HG03135 (cell line): Measurements from ENCODE around the gene ARHGEF19.
"Not testable (repeated sequence)": the region's sequence is repeated elsewhere in the genome, so short reads cannot be mapped to it uniquely, and the experiment has no call there.

Source experiments
- ATAC-seq: cut with Tn5 transposase; IDR thresholded peaks from one replicate; pipeline ENCODE4 v1.9.1; 2021; ENCODE audit warnings: mild to moderate bottlenecking, moderate library complexity; ENCODE audit not compliant: unreplicated experiment

The ARHGEF19 gene

DNA sequence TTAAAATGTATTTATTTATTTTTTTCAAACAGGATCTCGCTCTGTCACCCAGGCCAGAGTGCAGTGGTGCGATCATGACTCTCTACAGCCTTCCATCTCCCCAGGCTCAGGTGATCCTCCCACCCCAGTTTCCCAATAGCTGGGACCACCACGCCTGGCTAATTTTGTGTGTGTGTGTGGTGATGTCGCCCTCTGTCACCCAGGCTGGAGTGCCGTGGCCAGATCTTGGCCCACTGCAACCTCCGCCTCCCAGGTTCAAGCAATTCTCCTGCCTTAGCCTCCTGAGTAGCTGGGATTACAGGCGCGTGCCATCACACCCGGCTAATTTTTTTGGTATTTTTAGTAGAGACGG, 44.3 kb downstream of the ARHGEF19 start:
- not testable (repeated sequence) for ATAC-seq

DNA sequence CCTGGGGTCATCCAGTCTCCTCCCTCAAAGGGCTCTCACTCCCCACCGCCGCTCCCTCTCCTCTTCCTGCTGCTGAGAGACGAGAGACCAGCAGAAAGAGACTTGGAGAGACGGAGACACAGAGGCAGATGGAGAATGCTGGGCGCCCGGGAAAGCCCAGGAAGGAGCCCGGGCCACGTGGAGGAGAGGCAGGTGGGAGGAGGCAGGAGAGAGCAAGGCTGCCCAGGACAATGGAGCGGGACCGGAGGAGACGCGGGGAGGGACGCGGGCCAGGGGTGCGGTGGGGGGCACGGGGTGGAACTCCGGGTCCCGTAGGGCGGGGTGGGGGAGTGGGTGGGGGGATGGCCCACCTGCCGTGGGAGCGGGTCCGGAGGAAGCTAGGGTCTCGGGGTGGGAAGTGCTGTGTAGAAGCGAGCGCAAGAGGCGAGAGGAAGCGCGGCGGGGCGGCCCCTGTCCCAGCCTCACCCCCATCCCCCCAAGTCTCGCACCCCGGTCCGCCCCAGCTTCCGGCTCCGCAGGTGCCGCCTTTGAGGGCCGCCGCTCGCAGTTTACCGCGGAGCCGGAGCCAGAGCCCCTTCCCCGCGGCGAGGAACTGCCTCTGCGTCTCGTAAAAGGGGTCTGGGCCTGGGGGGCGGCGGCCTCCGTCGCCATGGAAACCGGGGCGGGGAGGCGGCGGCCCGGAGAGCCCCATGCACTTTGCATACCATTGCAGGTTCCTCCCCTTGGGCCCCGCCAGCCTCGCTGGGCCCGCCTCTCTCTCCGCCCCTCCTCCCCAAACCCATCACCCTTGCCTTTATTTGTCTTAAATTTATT, 44.9 kb downstream of the ARHGEF19 start:
- ATAC-seq, result no peak

DNA sequence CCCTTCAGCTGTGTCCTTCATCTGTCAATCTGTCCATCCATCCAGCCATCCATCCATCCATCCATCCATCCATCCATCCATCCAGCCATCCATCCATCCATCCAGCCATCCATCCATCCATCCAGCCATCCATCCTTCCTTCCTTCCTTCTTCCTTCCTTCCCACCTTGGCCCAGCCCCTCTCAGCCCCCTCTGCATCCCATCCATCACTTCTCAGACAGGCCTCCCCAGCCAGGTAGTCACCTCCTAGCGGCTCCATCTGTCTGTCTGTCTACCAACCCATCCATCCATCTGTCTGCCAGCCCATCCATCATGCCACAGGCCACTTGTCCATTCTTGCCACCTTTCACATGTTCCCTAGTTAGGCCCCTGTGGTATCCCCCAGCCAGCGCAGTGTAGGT, 46.3 kb downstream of the ARHGEF19 start:
- no peak for ATAC-seq

DNA sequence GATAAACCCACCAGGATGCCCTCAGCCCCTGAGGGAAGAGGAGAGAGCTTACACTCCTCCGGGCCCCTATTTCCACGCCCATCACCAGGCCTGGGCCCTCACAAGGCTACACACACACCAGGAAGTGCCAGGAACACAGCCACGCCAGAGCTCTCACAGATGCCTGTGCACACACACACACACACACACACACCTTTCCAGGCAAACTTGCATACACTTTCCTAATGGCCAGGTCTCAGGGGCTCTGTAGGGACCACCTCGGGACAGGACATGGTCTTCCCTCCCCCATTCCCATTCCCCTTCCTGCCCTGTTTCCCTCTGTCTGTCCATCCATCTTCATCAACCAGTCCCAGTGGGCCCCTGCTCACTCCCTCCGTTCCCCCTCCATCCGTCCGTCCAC, 46.9 kb downstream of the ARHGEF19 start:
- no peak for ATAC-seq

DNA sequence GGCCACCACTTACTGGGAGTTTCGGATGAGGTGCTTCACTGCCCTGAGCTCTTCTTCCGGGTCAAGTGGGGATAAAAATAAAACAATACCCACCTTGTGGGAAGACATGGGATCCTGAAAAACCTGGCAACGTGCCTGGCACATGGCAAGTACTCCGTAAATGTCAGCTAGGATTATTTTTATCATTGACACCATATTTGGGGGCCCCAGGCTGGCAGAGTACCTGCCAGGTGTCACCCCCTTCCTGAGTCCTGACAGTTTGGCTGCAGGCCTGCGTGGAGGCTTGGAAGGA, 47.4 kb downstream of the ARHGEF19 start:
- no peak for ATAC-seq

DNA sequence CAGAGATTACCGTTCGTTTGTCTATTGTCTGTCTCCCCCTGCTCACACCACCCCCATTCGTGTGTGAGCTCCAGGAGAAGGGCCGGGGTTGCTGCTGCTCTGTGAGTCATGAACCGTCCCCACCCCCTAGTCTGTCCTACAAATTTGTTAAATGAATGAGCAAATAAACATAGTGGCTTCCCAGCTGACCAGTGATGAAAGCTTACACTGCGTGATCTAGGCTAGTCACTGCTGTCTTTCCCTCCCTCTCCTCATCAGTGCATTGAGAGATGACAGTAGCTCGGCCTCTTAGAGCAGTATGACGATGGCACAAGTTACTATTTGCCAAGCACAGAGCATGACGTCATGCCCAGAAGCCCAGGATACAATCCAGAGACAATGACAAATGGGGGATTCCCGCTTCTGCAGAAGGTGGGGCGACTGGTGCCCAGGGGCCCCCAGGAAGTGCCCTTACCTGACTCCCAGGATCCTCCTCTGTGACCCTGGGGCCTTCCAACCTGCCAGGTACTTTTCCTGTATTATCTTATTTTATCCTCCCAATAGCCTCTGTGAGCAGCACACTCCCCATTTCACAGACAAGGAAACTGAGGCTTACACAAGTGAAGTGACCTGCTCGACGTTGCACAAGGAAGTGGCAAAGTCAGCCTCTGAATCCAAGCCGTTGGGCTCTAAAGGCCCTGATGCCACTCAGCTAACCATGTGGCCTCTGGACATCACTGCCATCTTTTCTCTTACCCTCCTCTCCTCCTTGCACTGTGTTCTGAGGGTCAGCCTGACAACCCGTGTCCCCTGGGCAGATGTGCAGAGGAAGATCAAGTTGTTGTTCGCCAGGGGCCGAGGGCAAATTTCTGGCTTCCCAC, 48.0 kb downstream of the ARHGEF19 start:
- ATAC-seq, result no peak

DNA sequence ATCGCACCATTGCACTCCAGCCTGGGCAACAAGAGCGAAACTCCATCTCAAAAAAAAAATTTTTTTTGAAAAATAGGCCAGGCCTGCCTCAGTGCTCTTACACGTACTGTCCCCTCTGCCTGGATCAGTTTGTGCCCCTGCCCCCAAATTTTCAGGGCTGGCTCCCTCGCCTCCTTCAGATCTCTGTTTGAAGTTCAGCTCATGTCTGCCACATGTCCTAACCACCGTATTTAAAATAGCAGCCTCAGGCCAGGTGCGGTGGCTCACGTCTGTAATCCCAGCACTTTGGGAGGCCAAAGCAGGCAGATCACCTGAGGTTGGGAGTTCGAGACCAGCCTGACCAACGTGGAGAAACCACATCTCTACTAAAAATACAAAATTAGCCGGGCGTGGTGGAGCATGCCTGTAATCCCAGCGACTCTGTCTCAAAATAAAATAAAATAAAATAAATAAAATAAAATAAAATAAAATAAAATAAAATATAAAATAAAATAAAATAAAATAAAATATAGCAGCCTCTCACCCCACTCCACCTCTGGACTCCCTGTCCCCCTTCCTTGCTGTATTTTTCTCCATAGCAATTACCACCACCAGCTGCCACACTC, 48.7 kb downstream of the ARHGEF19 start:
- ATAC-seq, result not testable (repeated sequence)

DNA sequence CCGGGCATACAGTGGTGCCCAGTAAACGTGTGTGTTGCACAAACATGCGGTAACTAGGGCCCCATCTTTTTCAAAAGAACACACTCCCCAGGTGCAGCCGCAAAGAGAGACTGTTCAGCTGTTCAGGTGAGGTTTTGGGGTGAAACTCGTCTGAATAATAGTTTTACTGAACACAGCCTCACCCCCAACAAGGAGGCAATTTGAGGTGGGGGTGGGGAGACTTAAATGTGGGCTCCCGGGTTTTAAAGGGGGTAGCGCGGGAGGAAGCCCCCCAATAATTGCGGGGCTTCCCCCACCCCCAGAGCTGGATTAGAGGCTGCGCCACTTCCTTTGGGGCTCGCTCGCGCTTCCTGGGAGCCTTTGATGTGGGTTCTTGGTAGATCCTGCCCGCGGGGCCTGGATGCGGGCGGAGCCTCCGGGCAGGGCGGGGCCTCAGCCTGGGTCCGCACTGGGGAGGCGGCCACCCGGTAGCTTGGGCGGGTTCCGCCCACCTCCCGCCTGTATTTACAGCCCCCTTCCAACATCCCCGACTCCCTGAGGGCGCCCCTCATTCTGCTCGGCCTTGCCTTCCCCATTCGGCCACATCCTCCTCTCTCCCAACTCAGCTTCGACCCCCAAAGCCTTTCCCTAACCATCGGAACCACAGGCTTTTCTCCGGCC, 50.2 kb downstream of the ARHGEF19 start:
- no peak for ATAC-seq

DNA sequence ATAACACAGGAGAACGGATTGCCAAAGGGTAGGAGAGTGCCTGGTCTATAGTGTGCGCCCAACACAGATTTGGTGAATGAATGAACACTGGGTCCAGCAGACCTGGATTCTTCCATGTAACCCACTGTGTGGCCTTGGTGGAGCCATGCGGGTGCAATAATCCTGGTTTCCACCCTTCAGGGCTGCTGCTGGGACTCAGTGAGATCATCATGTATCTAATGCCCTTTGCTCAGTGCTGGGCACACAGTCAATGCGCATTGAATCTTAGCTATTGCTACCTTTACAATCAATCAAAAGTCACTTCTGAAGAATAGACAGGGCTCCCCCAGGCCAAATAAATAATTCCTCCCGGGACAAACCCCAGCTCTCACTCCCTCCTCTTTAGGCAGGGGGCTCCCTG, 50.7 kb downstream of the ARHGEF19 start:
- ATAC-seq, result no peak

DNA sequence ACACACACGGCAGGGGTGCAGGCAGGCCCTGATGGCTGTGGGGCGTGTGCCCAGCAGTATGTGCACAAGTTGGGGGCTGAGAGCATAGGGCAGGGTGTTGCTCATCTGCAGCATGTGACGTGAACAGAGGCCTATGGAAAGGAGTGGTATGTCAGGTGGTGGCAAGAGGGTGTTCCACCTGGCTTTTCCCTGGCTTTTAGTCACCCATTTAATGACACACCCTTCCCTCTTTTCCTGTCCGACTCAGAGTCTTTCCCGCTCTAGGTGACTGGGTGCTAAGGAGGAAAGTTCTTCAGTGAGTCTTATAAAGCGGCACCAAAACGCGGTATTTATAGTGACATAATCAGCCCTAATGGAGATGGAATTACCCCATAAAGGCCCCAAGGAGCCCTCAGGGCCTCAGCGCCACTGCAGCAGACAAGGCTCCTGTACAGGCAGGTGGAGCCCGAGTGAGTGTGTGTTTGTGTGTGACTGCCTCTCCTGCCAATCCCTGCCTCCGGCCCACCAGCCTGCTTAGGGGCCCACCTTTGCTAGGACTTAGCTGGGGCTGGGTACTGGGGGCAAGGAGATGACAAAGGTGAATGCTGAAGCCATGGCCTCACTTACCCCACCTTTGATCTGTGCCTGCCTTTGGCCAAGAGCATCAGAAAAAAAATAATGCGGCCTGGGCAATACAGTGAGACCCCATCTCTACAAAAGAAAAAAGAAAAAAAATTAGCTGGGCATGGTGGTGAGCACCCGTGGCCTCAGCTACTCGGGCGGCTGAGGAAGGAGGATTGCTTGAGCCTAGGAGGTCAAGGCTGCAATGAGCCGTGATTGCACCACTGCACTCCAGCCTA, 53.2 kb downstream of the ARHGEF19 start:
- no peak for ATAC-seq

DNA sequence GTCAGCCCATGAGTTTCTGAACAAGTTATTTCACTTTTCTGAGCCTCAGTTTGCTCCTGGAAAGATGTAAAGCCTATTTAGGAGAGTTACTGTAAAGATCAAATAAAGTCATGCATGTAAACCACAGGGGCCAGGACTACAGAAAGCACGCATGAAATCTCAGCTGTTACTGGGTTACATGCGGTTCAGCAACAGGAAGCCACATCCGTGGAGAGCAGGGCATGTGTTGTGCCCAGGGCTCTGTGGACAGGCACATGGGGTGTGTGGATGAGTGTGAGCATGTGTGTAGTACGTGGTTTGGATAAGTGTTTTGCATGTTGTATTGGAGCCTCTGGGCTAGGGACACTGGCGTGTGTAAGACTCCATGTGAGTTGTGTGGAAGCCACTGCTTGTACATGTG, 54.4 kb downstream of the ARHGEF19 start:
- ATAC-seq, result no peak

DNA sequence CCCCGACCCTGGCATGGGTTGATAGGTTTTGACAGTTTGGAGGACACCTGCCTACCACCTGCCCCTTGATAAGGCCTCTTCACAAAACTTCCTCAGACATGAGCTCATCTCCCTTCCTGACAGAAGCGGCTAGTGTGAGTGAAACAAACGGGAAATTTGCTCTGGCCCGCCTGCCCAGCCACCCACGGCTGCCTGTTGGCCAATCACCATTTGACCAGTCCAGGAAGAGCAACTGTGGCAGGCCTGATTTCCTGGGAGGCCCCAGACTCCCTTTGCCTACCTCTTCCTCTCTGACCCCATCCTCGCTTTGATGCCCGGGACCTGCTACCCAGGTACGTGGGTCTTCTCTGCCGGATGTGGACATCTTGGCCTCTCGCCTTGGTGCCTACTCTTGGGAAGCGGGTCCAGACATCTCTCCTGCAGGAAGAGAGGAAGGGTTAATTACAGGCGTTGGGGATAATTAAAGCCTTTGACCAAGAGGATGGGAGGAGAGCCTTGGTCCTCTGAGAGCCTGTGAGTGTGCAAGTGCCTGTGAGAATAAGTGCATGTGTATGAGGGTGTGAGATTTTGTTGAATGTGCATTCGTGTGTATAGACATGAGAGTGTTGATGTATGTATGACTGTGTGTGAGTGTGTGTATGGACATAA, 55.5 kb downstream of the ARHGEF19 start:
- no peak for ATAC-seq

DNA sequence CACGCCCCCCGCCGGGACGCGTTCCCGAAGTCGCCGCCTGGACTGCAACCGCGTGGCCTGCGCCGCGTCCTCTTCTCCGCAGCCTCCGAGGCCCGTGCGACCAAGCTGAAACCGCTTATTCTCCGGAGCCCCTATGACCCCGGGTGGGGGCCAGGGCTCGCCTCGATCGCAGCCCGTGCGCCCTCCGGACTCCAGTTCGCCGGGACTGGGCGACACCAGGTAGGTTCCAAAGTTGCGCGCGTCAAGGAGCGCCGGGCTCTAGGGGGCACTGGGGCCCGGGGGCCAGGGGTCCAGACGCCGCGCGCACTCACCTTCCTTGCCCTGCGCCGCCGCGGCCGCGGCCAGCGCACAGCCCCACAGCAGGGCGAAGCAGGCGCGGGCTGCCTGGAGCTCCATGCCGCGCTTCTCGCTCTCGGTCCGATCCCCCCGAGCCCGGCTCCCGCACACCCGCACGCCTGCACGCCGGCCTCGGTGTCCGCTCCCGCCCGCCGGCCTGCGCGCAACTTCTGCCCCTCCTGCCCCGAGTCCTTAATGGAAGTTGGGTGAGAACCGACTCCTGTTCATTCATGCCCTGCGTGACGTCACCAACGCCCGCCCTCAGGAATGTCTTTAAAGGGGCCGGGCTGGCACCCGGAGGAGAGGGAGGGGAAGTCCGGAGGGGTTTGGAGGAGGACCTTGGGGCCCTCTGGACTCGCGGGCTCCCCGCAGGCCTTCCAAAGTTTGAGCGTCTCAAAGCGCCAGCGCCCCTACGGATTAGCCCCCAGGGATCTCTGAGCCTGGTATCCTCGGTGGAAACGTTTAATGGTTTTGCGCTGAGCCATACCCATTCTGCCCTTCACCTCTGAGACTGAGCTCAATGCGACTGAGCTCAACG, 56.7 kb downstream of the ARHGEF19 start, which contains the start of gene EPHA2:
Gene EPHA2 (minus strand): TSS at position 533 of the 874 bp plus-strand sequence. CDS start 137 bp downstream, at position 396.
- ATAC-seq, result no peak

DNA sequence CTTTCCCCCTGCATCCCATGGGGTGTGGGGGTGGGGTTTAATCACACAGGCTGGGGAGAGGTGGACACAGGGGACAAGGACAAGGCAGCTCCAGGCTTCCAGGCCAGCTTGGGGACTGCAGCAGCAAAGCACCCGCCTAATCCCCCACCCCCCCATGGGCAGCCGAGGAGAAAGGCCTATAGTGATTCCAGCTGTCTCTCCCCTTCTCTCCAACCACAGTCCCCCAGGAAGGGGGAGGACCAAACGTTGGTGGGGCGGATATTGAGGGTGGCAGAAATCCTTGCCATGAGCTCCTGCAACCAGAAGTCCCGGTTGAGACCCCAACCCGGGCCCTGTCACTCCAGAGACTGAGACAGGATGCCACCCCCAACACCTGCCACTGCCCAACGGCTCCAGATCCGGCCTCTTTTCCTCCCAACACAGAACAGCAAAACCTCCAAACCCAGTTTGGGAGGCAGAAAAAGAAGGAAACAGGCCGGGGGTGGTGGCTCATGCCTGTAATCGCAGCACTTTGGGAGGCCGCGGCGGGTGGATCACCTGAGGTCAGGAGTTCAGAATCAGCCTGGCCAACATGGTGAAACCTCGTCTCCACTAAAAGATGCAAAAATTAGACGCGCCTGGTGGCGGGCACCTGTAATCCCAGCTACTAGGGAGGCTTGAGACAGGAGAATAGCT, 58.3 kb downstream of the ARHGEF19 start:
- ATAC-seq, result no peak

DNA sequence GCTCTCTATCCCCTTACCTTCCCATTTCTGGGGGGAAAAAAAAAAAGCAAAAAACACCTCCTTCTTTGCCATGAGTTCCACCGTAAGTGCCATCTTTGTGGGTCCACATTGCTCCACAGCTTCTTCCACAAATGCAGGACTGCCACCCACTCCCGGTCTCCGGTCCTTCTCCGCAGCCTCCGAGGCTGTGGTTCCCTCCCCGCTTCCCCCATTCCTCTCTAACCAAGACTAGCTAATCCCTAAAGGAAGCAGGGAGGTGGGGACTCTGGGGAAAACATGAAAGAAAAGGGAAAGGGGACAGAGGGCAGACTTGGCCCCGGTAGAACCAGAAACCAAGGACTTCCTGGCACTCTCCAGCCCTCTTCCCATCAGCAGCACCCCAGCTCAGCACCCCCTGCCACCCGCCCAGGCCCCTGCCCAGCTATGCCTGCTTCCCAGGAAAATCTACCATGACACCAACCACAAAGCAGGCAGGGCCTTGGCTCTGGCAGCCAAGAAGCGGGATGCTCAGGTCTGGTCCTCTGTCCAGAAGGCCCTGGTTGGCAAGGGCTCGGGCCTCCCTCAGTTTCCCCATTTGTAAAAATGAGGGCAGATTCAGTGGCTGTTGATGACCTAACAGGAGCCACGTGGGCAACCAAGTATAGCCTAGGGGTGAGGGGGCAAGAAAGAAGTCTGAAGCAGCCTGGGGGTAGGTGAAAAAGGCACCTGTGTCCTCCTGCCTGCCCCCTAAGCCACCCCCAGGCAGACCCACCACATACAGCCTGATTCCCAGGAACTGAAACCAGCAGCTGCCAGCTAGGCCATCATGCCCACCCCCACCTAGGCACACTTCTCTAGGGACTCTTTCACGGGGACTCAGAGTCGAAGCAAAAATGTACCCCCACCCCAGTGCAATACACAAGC, 59.1 kb downstream of the ARHGEF19 start:
- ATAC-seq, result no peak

DNA sequence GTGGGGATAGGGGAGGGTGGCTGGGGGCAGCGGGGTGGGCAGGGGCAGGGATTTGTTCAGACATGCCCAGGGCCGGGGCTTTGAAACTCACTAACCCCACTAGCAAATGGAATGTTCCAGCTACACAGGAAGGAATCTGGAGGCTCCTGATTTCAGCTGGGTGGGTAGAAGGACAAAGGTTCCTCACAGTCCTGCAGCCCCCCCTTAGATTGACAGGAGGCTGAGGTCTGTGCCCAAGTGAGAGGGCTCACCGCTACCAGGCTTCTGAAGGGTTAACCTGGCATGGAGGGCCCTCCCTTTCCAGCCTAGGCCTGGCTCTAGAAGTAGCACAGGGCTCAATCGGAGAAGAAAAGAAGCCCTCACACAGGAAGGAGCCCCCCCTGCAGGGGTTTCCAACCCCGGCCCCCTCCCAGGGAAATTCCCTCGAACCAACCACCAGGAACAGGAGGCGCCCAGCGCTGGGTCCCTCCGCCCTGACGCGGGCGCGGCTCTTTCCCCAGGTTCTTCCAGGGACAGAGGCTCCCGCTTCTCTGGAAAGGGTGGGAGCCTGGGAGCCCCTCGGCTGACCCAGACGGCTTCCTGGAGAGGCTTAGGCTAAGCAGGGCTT, 59.9 kb downstream of the ARHGEF19 start:
- no peak for ATAC-seq

DNA sequence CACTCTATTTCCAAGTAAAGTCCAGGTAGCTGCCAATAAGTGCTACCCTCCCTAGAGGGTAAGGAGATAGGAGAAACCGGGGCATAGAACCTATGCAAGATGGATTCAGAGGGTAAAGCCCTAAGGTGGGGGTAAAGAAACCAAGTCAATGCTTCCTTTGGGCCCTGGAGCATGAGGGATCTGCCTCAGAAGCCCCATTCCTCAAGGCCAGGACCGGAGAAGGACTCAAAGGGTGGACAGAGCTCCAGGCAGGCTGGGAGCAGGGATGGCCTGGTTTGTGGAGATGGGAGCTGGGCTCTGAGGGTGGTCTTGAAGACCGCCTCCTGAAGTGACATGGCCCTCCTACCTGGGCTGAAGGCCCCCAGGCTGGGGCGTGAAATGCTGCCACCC, 60.5 kb downstream of the ARHGEF19 start:
- ATAC-seq, result no peak
